ACHN (cell line): ENCODE measurements around the gene C2CD4D.

Experiments
- DNase-seq: peaks from one replicate; pipeline ENCODE4 v3.0.0-alpha.2; 2015
- in situ Hi-C: cut with HindIII; loops from 2 replicates; pipeline ENCODE4 v1.10.0; 2017; ENCODE audit warnings: low sequenced_read_pairs, low pct_ligation_motif_present, low pct_unique_long_range_greater_than_20kb

Gene C2CD4D

DNA sequence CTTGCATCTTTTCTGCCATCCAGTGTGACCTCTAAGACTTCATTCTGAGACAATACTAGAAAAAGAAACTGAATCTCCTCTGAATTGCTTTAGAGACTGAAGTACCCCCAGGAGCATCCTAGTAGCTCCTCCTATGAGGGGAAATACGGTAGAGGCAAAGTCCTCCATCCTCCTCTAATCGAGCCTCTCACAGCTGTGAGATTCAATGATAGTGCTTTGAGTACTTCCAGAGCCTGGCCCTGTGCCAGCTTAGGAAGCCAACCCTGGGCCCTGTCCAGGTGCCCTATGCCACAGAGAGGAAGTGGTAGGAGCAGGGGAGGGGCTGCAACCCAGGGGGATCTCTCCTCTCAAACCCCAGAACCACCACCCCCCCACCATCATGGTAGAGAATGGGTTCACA, 18.7 kb downstream of the C2CD4D start:
- in situ Hi-C loops = no loop called here
- DNase-seq = no peak

DNA sequence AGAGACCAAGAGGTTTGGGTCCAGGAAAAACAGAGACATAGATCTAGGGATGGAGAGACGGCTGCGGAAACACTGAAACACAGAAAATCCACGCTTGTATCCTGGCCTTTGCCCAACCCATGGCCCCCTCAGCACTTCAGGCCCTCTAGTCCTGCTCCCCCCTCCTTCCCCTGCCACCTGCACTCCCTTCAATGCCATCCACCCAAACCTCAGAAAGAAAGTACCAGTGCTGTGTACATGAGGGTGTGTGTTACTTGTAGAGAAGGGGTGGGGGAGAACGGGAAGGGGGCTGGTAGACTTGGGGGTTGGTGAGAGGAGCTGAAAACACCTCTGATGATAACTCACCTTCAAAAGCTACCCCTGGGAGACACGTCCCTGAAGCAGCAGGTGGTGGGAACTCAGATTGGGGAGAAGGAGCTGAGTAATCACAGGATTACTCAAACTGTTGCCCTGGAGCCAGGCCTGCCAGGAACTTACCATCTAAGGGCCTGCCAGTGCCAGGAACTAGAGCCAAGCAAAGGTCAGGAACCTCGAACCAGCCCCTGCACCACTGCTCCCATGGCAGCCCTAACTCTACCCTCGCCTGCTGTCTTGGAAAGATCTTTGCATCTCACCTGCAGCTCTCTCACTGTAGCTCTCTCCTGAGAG, 19.5 kb downstream of the C2CD4D start:
- DNase-seq = no peak
- in situ Hi-C loops = no loop called here

DNA sequence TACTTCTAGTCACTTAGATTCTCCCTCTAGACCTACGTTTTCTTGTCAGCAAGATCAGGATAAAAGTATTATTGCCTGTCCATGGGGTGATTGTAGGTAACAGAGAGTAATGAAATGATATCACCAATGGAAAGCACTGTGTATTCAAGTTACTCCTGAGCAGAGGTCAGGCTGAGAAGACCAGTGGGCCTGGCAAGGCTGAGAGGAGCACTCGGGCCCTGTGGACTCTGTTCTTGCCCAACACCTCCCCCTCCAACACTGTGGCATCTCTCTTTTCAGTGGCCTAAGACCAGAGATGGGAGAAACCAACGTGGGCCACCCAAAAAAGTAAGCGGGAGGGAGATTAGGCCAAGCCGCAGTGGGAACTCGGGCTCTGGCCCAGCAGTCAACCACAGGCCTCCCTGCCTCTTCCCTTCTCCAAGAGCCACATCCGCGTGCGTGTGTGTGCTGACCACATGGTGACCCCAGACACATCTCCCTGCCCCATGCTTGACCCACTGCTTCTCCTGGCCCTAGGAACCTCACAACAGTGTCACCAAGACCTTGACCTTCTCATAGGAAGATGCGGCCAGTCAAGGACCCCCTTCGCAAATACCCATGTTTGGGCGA, 20.3 kb downstream of the C2CD4D start:
- in situ Hi-C loops = no loop called here
- no peak for DNase-seq

DNA sequence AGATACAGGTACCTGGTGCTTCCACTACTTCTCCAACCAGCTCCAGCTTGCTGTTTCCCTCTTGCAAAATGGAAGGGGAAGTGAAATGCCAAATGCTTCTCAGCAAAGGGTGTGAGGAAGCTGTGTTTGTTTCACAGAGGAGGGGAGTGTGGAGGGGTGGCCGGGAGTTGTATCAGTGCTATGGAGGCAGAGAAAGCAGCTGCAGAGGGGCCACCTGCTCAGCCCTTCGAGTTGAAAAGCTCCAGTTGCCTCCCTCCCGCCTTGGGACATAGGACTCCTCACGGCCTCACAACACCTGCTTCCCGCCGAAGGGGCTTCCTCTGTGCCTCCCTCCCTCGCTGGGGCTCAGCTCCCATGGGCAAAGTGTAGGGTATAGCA, 22.3 kb downstream of the C2CD4D start:
- in situ Hi-C loops = no loop called here
- DNase-seq = no peak

DNA sequence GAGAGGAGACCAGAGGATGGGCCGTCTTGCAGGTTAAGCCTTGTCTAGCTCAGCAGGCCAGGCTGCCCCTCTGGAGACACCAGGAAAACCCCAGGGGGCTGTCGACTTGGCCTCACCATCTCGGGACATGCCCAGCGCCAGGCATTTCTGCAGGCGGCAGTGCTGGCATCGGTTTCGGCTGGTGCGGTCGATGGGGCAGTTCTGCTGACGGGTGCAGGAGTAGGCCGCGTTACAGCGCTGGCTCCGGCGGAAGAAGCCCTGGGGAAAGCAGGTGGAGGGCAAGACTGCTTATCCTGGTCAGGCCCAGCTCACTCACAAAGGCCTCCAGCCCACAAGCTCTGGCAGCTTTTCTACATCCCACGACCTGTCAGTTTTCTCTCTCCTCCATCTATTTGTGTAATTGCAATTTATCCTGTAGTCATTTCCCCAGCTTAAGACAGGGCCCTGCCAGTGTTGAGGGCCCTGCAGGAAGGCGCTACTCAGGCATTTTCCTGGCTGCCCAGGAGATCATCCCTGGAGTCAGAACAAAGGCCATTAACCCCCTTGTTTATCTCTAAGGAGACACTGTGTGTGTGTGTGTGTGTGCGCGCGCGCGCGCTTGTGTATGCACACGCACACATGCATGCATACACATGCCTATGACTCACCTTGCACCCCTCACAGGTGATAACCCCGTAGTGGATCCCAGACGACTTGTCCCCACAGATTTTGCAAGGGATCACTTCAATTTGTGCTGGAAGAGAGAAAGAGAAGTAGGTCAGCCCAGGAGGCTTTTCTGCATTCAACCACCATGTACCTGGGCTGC, 22.9 kb downstream of the C2CD4D start:
- DNase-seq = no peak
- in situ Hi-C loops = no loop called here

DNA sequence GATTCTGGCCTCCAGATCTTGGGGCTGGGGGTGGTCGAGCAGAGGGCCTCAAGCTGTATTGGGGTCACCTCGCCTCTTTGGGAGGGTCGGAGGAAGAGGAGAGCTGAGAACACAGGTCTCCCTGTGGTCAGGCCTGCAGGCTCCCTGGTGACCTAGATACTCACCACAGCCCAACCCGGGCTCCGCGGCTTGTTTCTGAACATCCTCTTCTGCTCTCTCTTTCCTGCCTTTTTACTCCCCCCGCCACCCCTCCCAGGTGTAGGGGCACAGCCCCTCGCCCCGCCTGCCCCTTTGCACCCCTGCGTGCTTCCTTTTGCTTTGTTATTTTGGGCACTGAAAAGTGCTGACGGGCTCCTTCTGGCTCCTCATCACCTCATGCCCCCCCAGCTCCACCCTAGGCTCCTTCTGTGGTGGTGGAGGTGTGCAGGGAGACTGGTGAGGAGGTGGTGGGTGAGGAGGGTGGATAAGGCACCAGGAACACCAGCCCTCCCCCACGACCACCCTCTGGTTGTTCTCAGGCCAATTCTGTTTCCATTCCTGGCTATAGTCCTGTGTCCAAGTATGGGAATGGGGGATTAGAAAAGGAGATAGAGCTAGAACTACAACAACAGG, 23.8 kb downstream of the C2CD4D start:
- no peak for DNase-seq
- in situ Hi-C loops = no loop called here

DNA sequence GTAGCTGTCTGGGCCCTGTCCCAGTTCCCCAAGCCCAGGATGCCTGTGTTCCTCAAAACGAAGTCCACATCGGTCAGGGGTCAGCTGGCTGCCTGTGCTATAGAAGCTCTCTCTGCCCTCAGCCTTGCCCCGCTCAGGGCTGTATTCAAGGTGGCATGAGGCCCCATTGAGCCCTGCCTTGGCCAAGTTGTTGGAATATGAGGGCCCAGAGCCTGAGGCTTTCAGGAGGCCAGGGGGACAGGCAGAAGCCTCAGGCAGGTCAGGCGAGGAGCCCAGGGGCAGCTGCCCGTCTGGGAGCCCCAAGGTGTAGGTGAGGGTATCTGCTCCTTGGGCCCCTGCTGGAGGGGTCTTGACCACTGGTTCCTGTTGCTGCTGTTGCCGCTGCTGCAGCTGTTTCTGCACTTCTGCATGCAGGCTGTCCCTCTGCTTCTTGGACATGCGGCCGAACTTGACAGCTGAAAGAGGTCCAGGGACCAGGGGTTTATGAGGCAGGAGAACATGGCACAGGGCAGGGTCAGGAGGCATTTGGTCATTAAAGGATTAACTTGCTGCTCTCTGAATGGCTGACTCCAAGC, 24.6 kb downstream of the C2CD4D start:
- in situ Hi-C loops = no loop called here
- no peak for DNase-seq

DNA sequence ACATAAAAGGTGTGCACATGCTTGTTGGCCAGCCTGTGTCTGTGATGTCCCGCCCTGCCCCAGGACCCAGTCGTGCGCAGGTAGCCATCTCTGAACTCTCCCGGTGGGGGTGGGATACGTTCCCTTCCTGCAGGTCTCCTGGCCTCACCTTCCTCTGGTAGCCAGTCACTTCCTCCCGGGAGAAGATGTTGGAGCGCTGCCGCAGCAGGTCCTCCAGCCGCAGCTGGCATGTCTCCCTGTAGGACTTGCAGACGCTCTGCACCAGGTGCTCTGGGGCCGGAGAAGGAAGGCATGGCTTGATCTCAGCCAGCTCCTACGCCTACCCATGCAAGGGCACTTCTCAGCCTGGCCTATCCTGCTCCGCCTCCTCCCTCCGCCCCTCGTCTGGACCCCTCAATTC, 25.2 kb downstream of the C2CD4D start:
- in situ Hi-C loops = no loop called here
- no peak for DNase-seq

DNA sequence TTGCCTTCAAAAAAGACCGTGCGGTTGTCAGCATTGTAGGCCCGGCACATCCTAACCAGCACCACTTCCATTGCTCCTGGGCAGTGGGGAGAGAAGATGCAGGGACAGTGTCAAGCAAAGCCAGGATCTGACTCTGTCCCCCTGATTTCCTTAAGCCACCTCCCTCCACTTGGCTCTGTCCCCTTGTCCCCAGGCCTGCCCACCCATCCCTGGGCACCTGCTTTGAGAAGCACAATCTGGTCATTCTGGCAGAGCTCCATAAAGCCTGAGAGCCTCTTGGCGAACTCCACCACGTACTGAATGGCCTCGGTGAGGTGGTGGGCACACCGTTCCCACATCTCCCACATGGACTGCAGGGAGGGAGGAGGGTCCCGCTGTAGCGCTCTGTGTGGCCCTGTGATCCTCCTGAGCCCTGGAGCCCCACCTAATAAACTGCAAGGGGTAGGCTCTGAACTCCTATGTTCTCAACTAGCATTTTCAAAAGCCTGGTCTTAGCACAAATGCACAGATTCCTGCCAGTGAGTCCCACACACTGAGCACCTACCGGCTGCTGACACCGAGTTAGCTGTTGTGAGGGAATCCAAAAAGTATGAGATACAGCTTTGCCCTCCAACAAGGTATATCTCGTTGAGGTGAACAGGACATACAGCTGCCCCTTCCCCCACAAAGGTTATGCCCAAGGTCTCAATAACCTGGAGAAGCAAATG, 26.2 kb downstream of the C2CD4D start:
- DNase-seq = no peak
- in situ Hi-C loops = no loop called here

DNA sequence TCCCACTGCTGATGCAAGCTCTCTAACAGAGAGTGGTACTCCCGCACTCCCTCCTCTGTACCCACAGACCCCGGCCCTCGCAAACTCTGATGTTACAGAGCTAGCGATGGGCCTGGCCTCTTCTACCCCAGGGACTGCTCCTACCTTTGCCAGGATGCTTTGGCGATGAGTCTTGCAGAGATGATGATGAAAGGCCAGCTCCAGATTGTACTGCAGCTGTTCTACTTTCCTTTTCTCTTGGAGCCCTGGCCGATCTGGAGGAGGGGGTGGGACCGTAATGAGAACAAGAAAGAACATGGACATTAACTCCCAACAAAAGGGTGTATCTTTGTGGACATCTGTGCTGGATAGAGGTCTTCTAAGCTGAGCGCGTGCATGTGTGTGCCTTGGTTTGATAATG, 28.4 kb downstream of the C2CD4D start:
- no peak for DNase-seq

DNA sequence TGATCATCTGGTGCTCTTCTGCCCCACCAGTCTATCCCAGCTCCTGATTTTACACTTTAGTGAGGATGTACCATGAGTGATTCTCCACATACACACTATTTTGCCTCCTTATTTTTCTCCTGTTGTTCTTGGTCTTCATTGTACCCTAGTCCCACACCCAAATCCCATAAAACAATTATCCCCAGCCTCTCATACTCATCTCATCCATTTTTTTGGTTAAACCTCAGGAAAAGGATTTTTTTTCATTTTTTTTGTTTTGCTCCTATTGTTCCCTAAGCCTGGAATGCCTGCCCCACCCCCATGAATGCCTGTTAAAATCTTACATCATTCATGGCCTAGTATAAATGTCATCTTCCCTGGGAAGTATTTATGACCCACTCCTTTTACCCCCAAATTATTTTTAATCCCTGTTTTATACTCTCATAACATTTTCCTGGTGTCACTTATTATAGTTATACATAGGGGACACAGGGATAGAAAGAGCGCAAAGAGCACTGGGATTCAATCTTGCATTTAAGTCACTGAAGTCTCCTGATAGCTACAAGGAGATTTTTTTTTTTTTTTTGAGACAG, 29.5 kb downstream of the C2CD4D start:
- in situ Hi-C loops = no loop called here
- DNase-seq = no peak

More for the DNA sequence above, 28.4 kb downstream of the C2CD4D start:
- in situ Hi-C loops = no loop called here

DNA sequence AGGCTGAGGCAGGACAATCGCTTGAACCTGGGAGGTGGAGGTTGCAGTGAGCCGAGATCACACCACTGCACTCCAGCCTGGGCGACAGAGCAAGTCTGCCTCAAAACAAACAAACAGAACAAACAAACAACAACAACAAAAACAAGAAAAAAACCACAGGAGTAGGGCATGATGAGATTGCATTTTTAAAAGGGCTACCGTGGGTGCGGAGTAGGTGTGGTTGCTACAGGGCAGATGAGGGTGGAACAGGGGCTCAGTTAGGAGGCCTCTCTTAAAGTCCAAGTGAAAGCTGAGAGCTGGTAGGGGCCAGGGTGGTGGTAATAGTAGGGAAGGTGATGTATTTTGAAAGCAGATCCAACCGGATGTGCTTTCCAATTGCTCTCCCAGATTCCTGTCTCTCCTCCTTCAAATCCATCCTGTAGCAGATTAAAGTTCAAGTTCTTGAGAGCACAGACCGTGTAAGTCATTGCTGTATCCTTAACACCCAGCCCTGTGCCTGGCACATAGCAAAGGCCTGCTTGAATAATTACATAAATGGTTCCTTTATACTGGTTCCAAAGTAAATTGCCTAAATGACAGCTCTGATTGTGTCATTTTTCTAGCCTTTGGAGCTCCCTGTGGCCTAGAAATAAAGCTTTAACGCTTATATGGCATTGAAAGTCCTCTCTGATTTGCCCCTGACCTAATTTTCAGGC, 30.2 kb downstream of the C2CD4D start:
- no peak for DNase-seq
- in situ Hi-C loops = no loop called here

DNA sequence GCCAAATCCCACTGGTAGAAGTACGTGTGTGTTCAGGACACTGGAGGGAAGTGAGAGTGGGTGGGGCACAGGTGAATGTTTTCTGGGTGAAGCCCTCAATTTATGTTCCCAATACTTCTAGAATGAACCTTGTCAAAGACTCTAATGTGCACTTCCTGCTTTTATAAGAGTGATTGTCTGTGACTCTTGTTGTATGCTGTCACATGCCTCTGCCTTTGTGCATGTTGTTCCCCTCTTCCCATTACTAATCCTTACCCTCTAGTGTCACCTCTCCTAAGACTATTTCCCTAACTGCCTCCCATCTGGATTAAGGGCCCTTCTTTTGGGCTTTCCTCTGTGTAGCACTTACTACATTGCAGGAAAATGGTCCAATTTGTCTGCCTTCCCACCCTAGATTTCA, 31.9 kb downstream of the C2CD4D start:
- in situ Hi-C loops = no loop called here
- no peak for DNase-seq

DNA sequence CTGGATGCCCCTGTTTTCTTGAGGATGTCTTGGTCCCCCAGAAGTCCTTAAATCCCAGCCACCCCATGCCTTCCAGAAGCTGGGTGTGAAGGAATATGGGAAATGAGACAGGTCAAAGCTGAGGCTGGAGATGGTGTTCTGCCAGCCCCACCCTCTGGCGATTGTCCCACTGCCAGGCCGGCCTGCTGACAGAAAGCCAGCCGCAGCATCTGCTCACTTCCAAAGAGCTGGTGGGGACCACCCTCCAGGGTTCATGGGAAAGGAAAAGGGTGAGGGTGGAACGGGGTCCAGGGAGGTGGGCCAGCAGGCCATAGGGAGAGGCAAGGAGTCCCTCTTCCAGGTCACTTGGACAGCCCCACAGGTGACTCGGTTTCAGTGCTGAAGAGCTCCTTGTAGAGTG, 32.5 kb downstream of the C2CD4D start:
- no peak for DNase-seq
- in situ Hi-C loops = no loop called here

DNA sequence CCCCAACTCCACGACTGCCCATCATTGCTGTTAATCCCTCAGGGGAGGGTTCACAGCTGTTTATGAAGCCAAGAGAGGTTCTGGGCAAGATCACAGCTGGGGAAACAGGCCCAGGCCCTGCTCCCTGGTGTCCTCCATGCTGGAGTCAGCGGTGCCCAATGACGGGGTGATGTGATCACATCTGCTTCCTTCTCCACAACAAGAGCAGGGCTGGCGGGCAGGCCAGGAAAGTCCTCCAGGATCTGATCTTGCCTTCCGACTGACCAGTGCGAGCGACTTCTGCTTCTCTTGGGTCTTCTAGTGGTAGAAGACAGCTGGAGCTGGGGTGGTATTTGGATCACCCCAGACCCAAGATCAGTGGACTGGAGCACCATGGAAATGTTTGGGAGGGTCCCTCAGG, 33.5 kb downstream of the C2CD4D start:
- no peak for DNase-seq
- in situ Hi-C loops = no loop called here

DNA sequence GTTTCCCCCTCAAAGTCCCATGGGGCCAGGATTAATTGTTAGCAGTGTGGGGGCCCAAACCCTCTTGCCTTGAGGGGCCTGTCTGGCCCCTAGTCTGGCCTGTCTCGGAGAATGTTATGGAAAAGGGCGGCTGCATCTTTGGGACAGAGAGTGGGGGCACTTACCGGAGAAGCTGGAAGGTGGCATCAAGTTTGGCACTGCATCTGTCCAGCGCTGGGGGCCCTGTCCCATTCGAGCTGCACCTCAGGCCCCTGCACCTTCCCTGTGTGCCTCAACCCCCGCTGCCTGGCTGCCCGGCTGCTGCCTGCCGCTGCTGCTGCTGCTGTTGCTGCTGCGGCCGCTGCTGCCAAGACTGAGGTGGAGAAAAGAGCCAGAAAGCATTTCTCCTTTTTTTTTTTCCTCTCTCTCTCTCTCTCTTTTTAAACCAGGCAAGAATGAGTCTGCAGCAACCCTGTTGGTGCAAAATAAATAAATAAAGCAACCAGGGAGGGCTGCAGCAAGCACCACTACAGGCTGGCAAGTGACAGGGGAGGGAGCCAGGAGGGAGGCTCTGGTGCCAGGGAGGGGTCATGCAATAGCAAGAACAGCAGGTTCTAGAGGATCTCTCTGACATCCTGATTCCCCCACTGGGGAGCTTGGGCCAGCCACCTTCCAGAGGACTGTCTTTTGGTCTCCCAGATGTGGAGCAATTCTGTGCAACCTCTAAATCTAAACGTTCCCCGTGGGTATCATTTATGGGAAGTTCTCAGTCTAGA, 34.4 kb downstream of the C2CD4D start, which contains the start of gene LINGO4:
Gene LINGO4, minus strand, starts transcription at position 354 of the 755 bp plus-strand sequence. CDS start 2,715 bp downstream, outside the sequence.
- no peak for DNase-seq
- in situ Hi-C loops = no loop called here

DNA sequence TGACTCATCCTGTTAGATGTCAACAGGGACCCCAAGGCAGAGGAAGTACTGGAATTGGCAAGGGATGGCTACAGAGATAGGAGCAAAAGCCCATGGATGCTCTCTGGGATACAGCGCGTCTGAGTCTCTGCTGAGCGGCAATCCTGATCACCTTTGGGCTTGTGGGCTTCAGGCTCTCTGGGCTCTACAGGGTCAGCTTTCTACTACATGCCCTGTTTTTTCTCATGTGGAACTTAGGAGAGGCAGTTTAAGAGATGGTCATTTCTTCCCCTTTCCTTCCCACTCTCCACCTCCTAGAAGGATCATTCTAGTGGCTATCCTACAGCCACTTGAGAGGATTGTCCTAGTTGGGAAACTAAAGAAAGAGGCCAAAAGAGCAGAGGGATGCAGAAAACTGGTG, 35.7 kb downstream of the C2CD4D start:
- in situ Hi-C loops = no loop called here

More for the DNA sequence above, 35.7 kb downstream of the C2CD4D start:
- no peak for DNase-seq
